Stimulated activated CD4-positive, alpha-beta T cell treated with anti-CD3 and anti-CD28 coated beads, Interleukin-2, amount 100 ng/mL, for 4 hours (primary cell): ENCODE results near the gene UCK2.

Experiments
- DNase-seq: peaks from one replicate; pipeline ENCODE4 v3.0.0-alpha.2; 2020; ENCODE audit warnings: low read depth

The UCK2 gene

GRCh38 chr1:165937829-165938228, 110.4 kb downstream of the UCK2 start:
- DNase-seq, result no peak

- DNase-seq, result no peak
Observed at GRCh38 chr1:165938844-165939243, 111.4 kb downstream of the UCK2 start.

GRCh38 chr1:165941531-165941930, 114.1 kb downstream of the UCK2 start:
- DNase-seq, result no peak

GRCh38 chr1:165942062-165942461, 114.6 kb downstream of the UCK2 start:
- no peak for DNase-seq

GRCh38 chr1:165942927-165943597, 115.6 kb downstream of the UCK2 start:
- no peak for DNase-seq

GRCh38 chr1:165945911-165946310, 118.5 kb downstream of the UCK2 start:
- no peak for DNase-seq

GRCh38 chr1:165947797-165948455, 120.5 kb downstream of the UCK2 start:
- no peak for DNase-seq

GRCh38 chr1:165949335-165950130, 122.1 kb downstream of the UCK2 start:
- no peak for DNase-seq

- DNase-seq, result no peak
Observed at GRCh38 chr1:165954940-165955339, 127.5 kb downstream of the UCK2 start.

- no peak for DNase-seq
Observed at GRCh38 chr1:165958306-165958705, 130.9 kb downstream of the UCK2 start.

GRCh38 chr1:165960136-165960535, 132.7 kb downstream of the UCK2 start:
- no peak for DNase-seq

- no peak for DNase-seq
Observed at GRCh38 chr1:165960881-165961280, 133.5 kb downstream of the UCK2 start.
